HCT116 (cell line): ENCODE results near the gene POLA1. TPM values are rescaled to one million over a fixed set of nuclear protein-coding genes. Genes with fewer than 3 reads are reported as not detected.

Experiments
- ATAC-seq: fragments of 200-7000 bp; cut with Tn5 transposase; 2 replicates; pipeline ENCODE4 v1.9.1; 2020; ENCODE audit warnings: mild to moderate bottlenecking, moderate library complexity
- BruUV-seq: library from RNA; stranded (reverse); fragments of 400-500 nt; replicated peaks from 2 replicates; lab custom pipeline; 2021; lab: Mats Ljungman, UMichigan
- CTCF ChIA-PET: fragments of 300-600 bp; sonication (Branson Sonifier 250); formaldehyde crosslinking; loops from one replicate; lab custom pipeline; 2021; ENCODE audit warnings: antibody characterized with exemption; lab: Charles Lee
- POLR2A ChIA-PET: fragments of 300-600, 350-600 bp; sonication (Branson Sonifier 250); formaldehyde crosslinking; loops from one replicate; lab custom pipeline; 2021; ENCODE audit warnings: antibody characterized with exemption; lab: Charles Lee
- RAD21 ChIA-PET, 2 experiments: fragments of 300-600 bp; sonication (Branson Sonifier 250); formaldehyde crosslinking; loops; one replicate each; lab custom pipeline; 2023; ENCODE audit warnings: low total read pairs in 2 of 2; ENCODE audit not compliant: uncharacterized antibody in 2 of 2, unreplicated experiment in 2 of 2, low non-redundant PET in 1 of 2; lab: Charles Lee
- DNase-seq: peaks from one replicate; pipeline ENCODE4 v3.0.0-alpha.2; 2010; ENCODE audit warnings: low read depth, low spot score
- H2AFZ ChIP-seq: fragments of 200-600 bp; shearing (Covaris generic), sonication (generic); 2 replicates; pipeline ENCODE4 v1.6.1; 2017; ENCODE audit warnings: low read depth, mixed run types, mixed read lengths, antibody characterized with exemption, low read length; ENCODE audit not compliant: poor library complexity, severe bottlenecking
- H3K27ac ChIP-seq: 2 replicates; pipeline ENCODE4 v1.5.1; 2012; ENCODE audit warnings: low read depth, low read length
- H3K27me3 ChIP-seq: fragments of 200-600 bp; sonication (generic); 2 replicates; pipeline ENCODE4 v1.6.1; 2016; ENCODE audit warnings: mixed run types, low read length, mixed read lengths; ENCODE audit not compliant: insufficient read depth
- H3K36me3 ChIP-seq, 2 experiments: fragments of 200-500 bp in 1 of 2; fragments of 200-600 bp in 1 of 2; sonication (Bioruptor generic) in 1 of 2; sonication (generic) in 1 of 2; 2 replicates each; pipeline versions ENCODE4 v1.5.1 to v1.6.1; 2014 to 2016; ENCODE audit warnings: low read length in 2 of 2, inconsistent platforms in 1 of 2, mixed read lengths in 1 of 2, mixed run types in 1 of 2; ENCODE audit not compliant: insufficient read depth in 2 of 2, control insufficient read depth in 1 of 2
- H3K4me1 ChIP-seq, 2 experiments: fragments of 200-600 bp in 1 of 2; sonication (generic) in 1 of 2; 2 replicates each; pipeline versions ENCODE4 v1.5.1 to v1.6.1; 2012 to 2017; ENCODE audit warnings: low read length in 2 of 2, inconsistent platforms in 1 of 2, mild to moderate bottlenecking in 1 of 2, mixed read lengths in 1 of 2, mixed run types in 1 of 2, moderate library complexity in 1 of 2; ENCODE audit not compliant: insufficient read depth in 2 of 2, control insufficient read depth in 1 of 2
- H3K4me2 ChIP-seq: fragments of 200-600 bp; sonication (generic); 2 replicates; pipeline ENCODE4 v1.6.1; 2017; ENCODE audit warnings: mixed run types, low read length, mixed read lengths
- H3K4me3 ChIP-seq, 2 experiments: fragments of 200-600 bp in 1 of 2; sonication (generic) in 1 of 2; replicated peaks in 1 of 2; 2 replicates each; pipeline ENCODE4 v1.5.1; 2011 to 2016; ENCODE audit warnings: low read length in 2 of 2, control low read depth in 1 of 2, low read depth in 1 of 2, mild to moderate bottlenecking in 1 of 2, mixed read lengths in 1 of 2, mixed run types in 1 of 2
- H3K79me2 ChIP-seq: fragments of 200-600 bp; sonication (generic); 2 replicates; pipeline ENCODE4 v1.6.1; 2017; ENCODE audit warnings: mild to moderate bottlenecking, mixed run types, low read length, moderate library complexity, mixed read lengths; ENCODE audit not compliant: insufficient read depth
- H3K9ac ChIP-seq: fragments of 200-600 bp; sonication (generic); 2 replicates; pipeline ENCODE4 v1.6.1; 2016; ENCODE audit warnings: low read length, mixed read lengths
- H3K9me2 ChIP-seq: fragments of 200-600 bp; sonication (generic), shearing (Covaris generic); 2 replicates; pipeline ENCODE4 v1.6.1; 2017; ENCODE audit warnings: mixed run types, mild to moderate bottlenecking, moderate library complexity; ENCODE audit not compliant: insufficient read depth
- H3K9me3 ChIP-seq, 2 experiments: fragments of 200-500 bp in 1 of 2; fragments of 200-600 bp in 1 of 2; sonication (Bioruptor generic) in 1 of 2; sonication (generic) in 1 of 2; 2 replicates each; pipeline ENCODE4 v1.6.1; 2014 to 2017; ENCODE audit warnings: low read length in 2 of 2, mixed read lengths in 2 of 2, inconsistent platforms in 1 of 2, low read depth in 1 of 2, mild to moderate bottlenecking in 1 of 2, mixed run types in 1 of 2, moderate library complexity in 1 of 2; ENCODE audit not compliant: control insufficient read depth in 1 of 2, insufficient read depth in 1 of 2
- H4K20me1 ChIP-seq: fragments of 200-600 bp; sonication (generic), shearing (Covaris generic); 2 replicates; pipeline ENCODE4 v1.6.1; 2017; ENCODE audit warnings: mixed run types, mild to moderate bottlenecking, moderate library complexity; ENCODE audit not compliant: insufficient read depth
- CBX3 ChIP-seq: IDR thresholded peaks from 2 replicates; pipeline ENCODE4 v1.6.1; 2012; ENCODE audit warnings: low read depth
- CEBPB ChIP-seq: IDR thresholded peaks from 2 replicates; pipeline ENCODE4 v1.6.1; 2012; ENCODE audit warnings: low read depth
- EGR1 ChIP-seq: IDR thresholded peaks from 2 replicates; pipeline ENCODE4 v1.6.1; 2012; ENCODE audit warnings: low read depth
- ELF1 ChIP-seq: IDR thresholded peaks from 2 replicates; pipeline ENCODE4 v1.6.1; 2012; ENCODE audit warnings: low read depth, borderline replicate concordance
- EZH2 ChIP-seq: fragments of 200-600 bp; sonication (generic); IDR thresholded peaks from 2 replicates; pipeline ENCODE4 v1.6.1; 2017; ENCODE audit warnings: antibody characterized with exemption, mixed run types
- FOSL1 ChIP-seq: IDR thresholded peaks from 2 replicates; pipeline ENCODE4 v1.6.1; 2012; ENCODE audit warnings: low read depth
- POLR2AphosphoS5 ChIP-seq: IDR thresholded peaks from 2 replicates; pipeline ENCODE4 v1.6.1; 2011; ENCODE audit warnings: mild to moderate bottlenecking, low read depth, low read length, moderate library complexity
- RAD21 ChIP-seq: IDR thresholded peaks from 2 replicates; pipeline ENCODE4 v1.6.1; 2012; ENCODE audit warnings: low read depth, mild to moderate bottlenecking
- SIN3A ChIP-seq: IDR thresholded peaks from 2 replicates; pipeline ENCODE4 v1.6.1; 2012; ENCODE audit warnings: low read depth
- SP1 ChIP-seq: IDR thresholded peaks from 2 replicates; pipeline ENCODE4 v1.6.1; 2012; ENCODE audit warnings: low read depth
- SRF ChIP-seq: IDR thresholded peaks from 2 replicates; pipeline ENCODE4 v1.6.1; 2012; ENCODE audit warnings: low read depth
- TCF7L2 ChIP-seq: IDR thresholded peaks from 2 replicates; pipeline ENCODE4 v1.7.0; 2011; ENCODE audit warnings: borderline replicate concordance, inconsistent platforms; ENCODE audit not compliant: insufficient read depth, insufficient read length; ENCODE audit errors: extremely low read depth
- YY1 ChIP-seq: IDR thresholded peaks from 2 replicates; pipeline ENCODE4 v1.6.1; 2011; ENCODE audit warnings: low read length, low read depth, moderate library complexity, mild to moderate bottlenecking; ENCODE audit not compliant: insufficient replicate concordance; ENCODE audit errors: extremely low read depth
- ZFX ChIP-seq: fragments of 450-650 bp; IDR thresholded peaks from 2 replicates; pipeline ENCODE4 v1.6.1; 2017
- ZNF274 ChIP-seq: fragments of 200-500 bp; sonication (Bioruptor generic); IDR thresholded peaks from 2 replicates; pipeline ENCODE4 v1.6.1; 2014; ENCODE audit warnings: mild to moderate bottlenecking, low read depth, low read length, inconsistent platforms
- intact Hi-C: fragments of 100-400 bp; cut with micrococcal nuclease; formaldehyde crosslinking; loops from 2 replicates; pipeline ENCODE4 v1.10.0; 2022
- total RNA-seq: library from RNA; stranded (reverse); gene quantifications from one replicate; pipeline ENCODE4 v1.2.1, GENCODE V29; 2021; ENCODE audit not compliant: unreplicated experiment
- TF ChIP-seq, protein P1 (sequence below), 3 experiments: fragments of 200-600 bp in 1 of 3; sonication (generic) in 1 of 3; IDR thresholded peaks in 2 of 3; conservative IDR thresholded peaks in 1 of 3; 2 replicates each; pipeline ENCODE4 v1.5.1; 2012 to 2017; ENCODE audit warnings: low read depth in 2 of 3, low read length in 2 of 3, antibody characterized with exemption in 1 of 3, borderline replicate concordance in 1 of 3, control low read depth in 1 of 3, mild to moderate bottlenecking in 1 of 3, mixed read lengths in 1 of 3, mixed run types in 1 of 3, moderate library complexity in 1 of 3; ENCODE audit not compliant: insufficient read depth in 1 of 3
- TF ChIP-seq, protein P2 (sequence below): IDR thresholded peaks from 2 replicates; pipeline ENCODE4 v1.6.1; 2012
- TF ChIP-seq, protein P3 (sequence below): IDR thresholded peaks from 2 replicates; pipeline ENCODE4 v1.6.1; 2011; ENCODE audit warnings: mild to moderate bottlenecking, low read length, moderate library complexity; ENCODE audit not compliant: insufficient replicate concordance; ENCODE audit errors: extremely low read depth
- TF ChIP-seq, protein P4 (sequence below): IDR thresholded peaks from 2 replicates; pipeline ENCODE4 v1.6.1; 2012

Gene POLA1
- total RNA-seq, 1 experiment from 2014 or later, result 27.0 TPM

DNA sequence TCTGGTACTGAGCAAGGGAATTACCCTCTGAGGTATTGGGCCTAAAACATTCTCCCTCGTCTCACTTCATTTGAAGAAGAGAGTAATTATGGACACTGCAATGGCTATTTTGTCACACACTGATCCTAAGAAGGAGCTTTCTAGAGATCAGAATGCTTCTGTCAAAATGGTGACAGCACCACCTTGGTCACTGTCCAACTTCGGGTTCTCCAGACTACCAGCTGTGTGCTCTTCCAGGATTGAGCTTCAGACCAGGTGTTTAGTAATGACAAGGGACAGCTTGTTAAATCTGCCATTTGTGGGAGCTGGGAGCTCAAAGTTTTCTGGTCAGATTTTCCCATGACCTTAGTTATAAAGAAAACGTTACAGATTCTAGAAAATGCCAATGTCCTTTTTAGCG is 105.4 kb downstream of the POLA1 start:
- no peak for TF ChIP-seq CEBPB
- no peak for TF ChIP-seq RAD21
- no peak for TF ChIP-seq ZFX
- no peak for TF ChIP-seq FOSL1
- TF ChIP-seq SP1, result no peak
- TF ChIP-seq, protein P1, sequence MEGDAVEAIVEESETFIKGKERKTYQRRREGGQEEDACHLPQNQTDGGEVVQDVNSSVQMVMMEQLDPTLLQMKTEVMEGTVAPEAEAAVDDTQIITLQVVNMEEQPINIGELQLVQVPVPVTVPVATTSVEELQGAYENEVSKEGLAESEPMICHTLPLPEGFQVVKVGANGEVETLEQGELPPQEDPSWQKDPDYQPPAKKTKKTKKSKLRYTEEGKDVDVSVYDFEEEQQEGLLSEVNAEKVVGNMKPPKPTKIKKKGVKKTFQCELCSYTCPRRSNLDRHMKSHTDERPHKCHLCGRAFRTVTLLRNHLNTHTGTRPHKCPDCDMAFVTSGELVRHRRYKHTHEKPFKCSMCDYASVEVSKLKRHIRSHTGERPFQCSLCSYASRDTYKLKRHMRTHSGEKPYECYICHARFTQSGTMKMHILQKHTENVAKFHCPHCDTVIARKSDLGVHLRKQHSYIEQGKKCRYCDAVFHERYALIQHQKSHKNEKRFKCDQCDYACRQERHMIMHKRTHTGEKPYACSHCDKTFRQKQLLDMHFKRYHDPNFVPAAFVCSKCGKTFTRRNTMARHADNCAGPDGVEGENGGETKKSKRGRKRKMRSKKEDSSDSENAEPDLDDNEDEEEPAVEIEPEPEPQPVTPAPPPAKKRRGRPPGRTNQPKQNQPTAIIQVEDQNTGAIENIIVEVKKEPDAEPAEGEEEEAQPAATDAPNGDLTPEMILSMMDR (IDR thresholded peaks at IDR 0.05 in 2 of 3, conservative IDR thresholded peaks at IDR 0.05 in 1 of 3; ENCODE audit: borderline replicate concordance in 1 of 3, insufficient read depth in 1 of 3, low read depth in 2 of 3, low read length in 2 of 3), result no peak
- TF ChIP-seq, protein P2, sequence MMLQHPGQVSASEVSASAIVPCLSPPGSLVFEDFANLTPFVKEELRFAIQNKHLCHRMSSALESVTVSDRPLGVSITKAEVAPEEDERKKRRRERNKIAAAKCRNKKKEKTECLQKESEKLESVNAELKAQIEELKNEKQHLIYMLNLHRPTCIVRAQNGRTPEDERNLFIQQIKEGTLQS, result no peak
- TF ChIP-seq, protein P3, sequence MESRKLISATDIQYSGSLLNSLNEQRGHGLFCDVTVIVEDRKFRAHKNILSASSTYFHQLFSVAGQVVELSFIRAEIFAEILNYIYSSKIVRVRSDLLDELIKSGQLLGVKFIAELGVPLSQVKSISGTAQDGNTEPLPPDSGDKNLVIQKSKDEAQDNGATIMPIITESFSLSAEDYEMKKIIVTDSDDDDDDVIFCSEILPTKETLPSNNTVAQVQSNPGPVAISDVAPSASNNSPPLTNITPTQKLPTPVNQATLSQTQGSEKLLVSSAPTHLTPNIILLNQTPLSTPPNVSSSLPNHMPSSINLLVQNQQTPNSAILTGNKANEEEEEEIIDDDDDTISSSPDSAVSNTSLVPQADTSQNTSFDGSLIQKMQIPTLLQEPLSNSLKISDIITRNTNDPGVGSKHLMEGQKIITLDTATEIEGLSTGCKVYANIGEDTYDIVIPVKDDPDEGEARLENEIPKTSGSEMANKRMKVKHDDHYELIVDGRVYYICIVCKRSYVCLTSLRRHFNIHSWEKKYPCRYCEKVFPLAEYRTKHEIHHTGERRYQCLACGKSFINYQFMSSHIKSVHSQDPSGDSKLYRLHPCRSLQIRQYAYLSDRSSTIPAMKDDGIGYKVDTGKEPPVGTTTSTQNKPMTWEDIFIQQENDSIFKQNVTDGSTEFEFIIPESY, result no peak
- TF ChIP-seq YY1, result no peak
- TF ChIP-seq, protein P4, sequence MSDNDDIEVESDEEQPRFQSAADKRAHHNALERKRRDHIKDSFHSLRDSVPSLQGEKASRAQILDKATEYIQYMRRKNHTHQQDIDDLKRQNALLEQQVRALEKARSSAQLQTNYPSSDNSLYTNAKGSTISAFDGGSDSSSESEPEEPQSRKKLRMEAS, result no peak
- no peak for TF ChIP-seq ELF1
- TF ChIP-seq EZH2, result no peak
- no peak for TF ChIP-seq SRF
- TF ChIP-seq TCF7L2, result no peak
- no peak for TF ChIP-seq ZNF274
- TF ChIP-seq CBX3, result no peak
- TF ChIP-seq EGR1, result no peak
- TF ChIP-seq SIN3A, result no peak
- TF ChIP-seq POLR2AphosphoS5, result no peak
- CTCF ChIA-PET, result no interaction called here
- Histone ChIP-seq H3K4me1 (no peaks in the 10 kb centered on the region), H4K20me1 (no peaks in the 10 kb centered on the region), H3K4me2 (no peak overlapping the region), H3K36me3 (no peaks in the 10 kb centered on the region), H3K27ac (no peak overlapping the region), H2AFZ (no peak overlapping the region), H3K79me2 (no peaks in the 10 kb centered on the region), H3K27me3 (no peaks in the 10 kb centered on the region), H3K4me3 (no peak overlapping the region), H3K9me2 (no peaks in the 10 kb centered on the region), H3K9me3 (no peaks in the 10 kb centered on the region), H3K9ac (no peak overlapping the region)
- no TSS peak for BruUV-seq
- RAD21 ChIA-PET, result no interaction called here
- DNase-seq (no peak), ATAC-seq (no peak)
- POLR2A ChIA-PET, result no interaction called here
- intact Hi-C loops, result no loop called here
